ENCODE measurements around the gene SCD5. TPM values are rescaled to one million over a fixed set of nuclear protein-coding genes. Genes with fewer than 3 reads are reported as not detected.

The SCD5 gene
- total and polyA plus RNA-seq, 2 of the 4 experiments (the other 2 are of a cell fraction), result 12.4 to 13.5 TPM

GRCh38 chr4:82593411-82593810 is 205.2 kb downstream of the SCD5 start:
- Histone ChIP-seq H2BK15ac (ENCODE audit: low read depth, low read length) (no peak overlapping the region), H2AK5ac (ENCODE audit: low read depth, low read length) (no peak overlapping the region), H4K91ac (ENCODE audit: insufficient read depth, low read depth, low read length) (no peak overlapping the region), H4K5ac (ENCODE audit: low read depth, low read length) (no peak overlapping the region), H3K18ac (ENCODE audit: low read depth, low read length) (no peak overlapping the region), H4K8ac (ENCODE audit: low read depth in 2 of 2, low read length in 2 of 2) (no peak overlapping the region), H2BK5ac (ENCODE audit: low read depth, low read length, poor library complexity, severe bottlenecking) (no peak overlapping the region), H3K14ac (replicated peaks; ENCODE audit: low read depth, low read length) (no peak overlapping the region), H2BK20ac (ENCODE audit: low read depth, low read length) (no peak overlapping the region), H3K4ac (ENCODE audit: low read depth, low read length) (no peak overlapping the region), H2AK9ac (replicated peaks; ENCODE audit: low read depth, low read length, poor library complexity) (no peak overlapping the region), H2AFZ (replicated peaks; ENCODE audit: low read length, poor library complexity) (no peak overlapping the region), H3K9ac (ENCODE audit: low read depth, low read length) (no peak overlapping the region), H4K20me1 (ENCODE audit: insufficient read depth, low read length) (no peaks in the 10 kb centered on the region), H3K4me1 (ENCODE audit: control insufficient read depth, insufficient read depth, low read length) (no peaks in the 10 kb centered on the region), H3K23ac (ENCODE audit: low read depth, low read length) (no peak overlapping the region), H3K9me3 (ENCODE audit: control insufficient read depth, insufficient read depth, low read length) (no peaks in the 10 kb centered on the region), H3K27ac (ENCODE audit: insufficient read depth, low read length) (no peak overlapping the region), H3K27me3 (ENCODE audit: control insufficient read depth, insufficient read depth, low read length) (peaks cover 36% of the 10 kb centered on the region), H3K36me3 (ENCODE audit: control insufficient read depth, insufficient read depth, low read length) (no peaks in the 10 kb centered on the region), H3K56ac (ENCODE audit: extremely low read depth, insufficient read depth, low read length) (no peak overlapping the region), H2BK120ac (ENCODE audit: low read depth, low read length) (no peak overlapping the region), H3K4me3 (ENCODE audit: insufficient read depth, low read depth, low read length) (no peak overlapping the region), H3K9me1 (ENCODE audit: insufficient read depth, low read length) (no peaks in the 10 kb centered on the region), H3K4me2 (ENCODE audit: low read depth, low read length) (no peak overlapping the region), H3K79me1 (ENCODE audit: low read depth in 1 of 2, low read length in 2 of 2) (no peaks in the 10 kb centered on the region)
- DNase-seq (no peak), ATAC-seq (ENCODE audit: low read depth) (no peak)
- no TSS peak for BruUV-seq (replicated peaks)
- in situ Hi-C loops (cut with MboI; ENCODE audit: low sequenced_read_pairs), result no loop called here
- CTCF ChIA-PET, result no interaction called here
- 80% methylated on average over 1 of the region's 5 CpGs; no CpG with 5 or more reads in 1 of the 2 experiments for WGBS, 2 experiments (ENCODE audit: extremely low coverage in 2 of 2, insufficient read length in 1 of 2)
- dilution Hi-C loops (cut with HindIII; ENCODE audit: low sequenced_read_pairs, unreplicated experiment), result no loop called here
- TF ChIP-seq FOS (IDR thresholded peaks at IDR 0.05; ENCODE audit: low read depth, low read length) (no peak), MAFK (IDR thresholded peaks at IDR 0.05; ENCODE audit: low read depth, low read length) (no peak), RFX5 (IDR thresholded peaks at IDR 0.05; ENCODE audit: low read depth, low read length) (no peak)
- intact Hi-C loops (cut with micrococcal nuclease), result no loop called here
- POLR2A ChIA-PET (ENCODE audit: unreplicated experiment), result no interaction called here

Data from IMR-90 (cell line).